SK-N-MC (cell line): ENCODE results near the gene RANBP6.

ENCODE experiments used
- EZH2 ChIP-seq: fragments of 200-600 bp; sonication (generic); IDR thresholded peaks from one replicate; pipeline ENCODE4 v1.6.1; 2017; ENCODE audit warnings: antibody characterized with exemption
- POLR2AphosphoS5 ChIP-seq: IDR thresholded peaks from 2 replicates; pipeline ENCODE4 v1.6.1; 2012; ENCODE audit warnings: mild to moderate bottlenecking, low read depth, low read length, borderline replicate concordance

GRCh38 chr9:5999443-6000101 is 15.9 kb downstream of the RANBP6 start:
- TF ChIP-seq EZH2 (no peak), POLR2AphosphoS5 (no peak)
